ENCODE results near the gene PRKCZ.

The PRKCZ gene

GRCh38 chr1:2049718-2050431, at the start of gene PRKCZ:
TSS of gene PRKCZ (plus strand) at chr1:2050411. CDS start at chr1:2050631, 220 bp downstream.
- DNase-seq (ENCODE audit: low spot score): no peak

GRCh38 chr1:2000432-2000831, 49.8 kb upstream of the PRKCZ start:
- no peak for DNase-seq (ENCODE audit: low spot score)

- no peak for DNase-seq (ENCODE audit: low spot score)
Observed at GRCh38 chr1:2000850-2001249, 49.4 kb upstream of the PRKCZ start.

GRCh38 chr1:2001773-2002411, 48.3 kb upstream of the PRKCZ start:
- no peak for DNase-seq (ENCODE audit: low spot score)

- DNase-seq (ENCODE audit: low spot score): peak; percentile 47
Observed at GRCh38 chr1:2003541-2004131, 46.6 kb upstream of the PRKCZ start, which contains the start of gene CFAP74. TSS of gene CFAP74 (minus strand) at chr1:2003786. CDS start at chr1:1990956, 12,830 bp downstream.

GRCh38 chr1:2004856-2005255, 45.4 kb upstream of the PRKCZ start:
- no peak for DNase-seq (ENCODE audit: low spot score)

- no peak for DNase-seq (ENCODE audit: low spot score)
Observed at GRCh38 chr1:2009101-2010053, 40.8 kb upstream of the PRKCZ start.

GRCh38 chr1:2014181-2014580, 36.0 kb upstream of the PRKCZ start:
- DNase-seq (ENCODE audit: low spot score): no peak

- no peak for DNase-seq (ENCODE audit: low spot score)
Observed at GRCh38 chr1:2014741-2015735, 35.2 kb upstream of the PRKCZ start.

GRCh38 chr1:2016123-2016522, 34.1 kb upstream of the PRKCZ start:
- no peak for DNase-seq (ENCODE audit: low spot score)

GRCh38 chr1:2018217-2019171, 31.7 kb upstream of the PRKCZ start:
- DNase-seq (ENCODE audit: low spot score): no peak

GRCh38 chr1:2019172-2019543, 31.1 kb upstream of the PRKCZ start, which contains the start of gene GABRD:
TSS of gene GABRD (plus strand) at chr1:2019345. CDS start at chr1:2019424, 79 bp downstream.
- DNase-seq (ENCODE audit: low spot score): no peak

- no peak for DNase-seq (ENCODE audit: low spot score)
Observed at GRCh38 chr1:2019571-2020309, 30.5 kb upstream of the PRKCZ start.

- no peak for DNase-seq (ENCODE audit: low spot score)
Observed at GRCh38 chr1:2020310-2020655, 29.9 kb upstream of the PRKCZ start.

- peak; percentile 68 for DNase-seq (ENCODE audit: low spot score)
Observed at GRCh38 chr1:2021550-2021949, 28.7 kb upstream of the PRKCZ start.

- DNase-seq (ENCODE audit: low spot score): no peak
Observed at GRCh38 chr1:2022063-2022770, 28.0 kb upstream of the PRKCZ start.

- no peak for DNase-seq (ENCODE audit: low spot score)
Observed at GRCh38 chr1:2023187-2023586, 27.0 kb upstream of the PRKCZ start.

- no peak for DNase-seq (ENCODE audit: low spot score)
Observed at GRCh38 chr1:2024451-2024850, 25.8 kb upstream of the PRKCZ start.
